SK-N-SH treated with all-trans-retinoic acid at 6 μM for 48 hours (cell line): ENCODE measurements around the gene ARAP2.

Experiments used
- GLIS3 ChIP-seq: fragments of 250-450 bp; sonication (Bioruptor Pico); IDR thresholded peaks from 2 replicates; pipeline ENCODE4 v1.5.0; 2020; ENCODE audit warnings: mild to moderate bottlenecking, moderate library complexity
- PATZ1 ChIP-seq: fragments of 250-450 bp; sonication (Bioruptor Pico); IDR thresholded peaks from 2 replicates; pipeline ENCODE4 v1.8.0; 2020; ENCODE audit warnings: mild to moderate bottlenecking, moderate library complexity, borderline replicate concordance
- ZFP3 ChIP-seq: fragments of 250-450 bp; sonication (Bioruptor Pico); IDR thresholded peaks from 2 replicates; pipeline ENCODE4 v1.5.0; 2020; ENCODE audit warnings: mild to moderate bottlenecking, moderate library complexity
- ZFP30 ChIP-seq: fragments of 450-650 bp; formaldehyde crosslinking; IDR thresholded peaks from 2 replicates; pipeline ENCODE4 v1.5.0; 2022; ENCODE audit warnings: mild to moderate bottlenecking, moderate library complexity
- ZNF565 ChIP-seq: fragments of 450-650 bp; formaldehyde crosslinking; conservative IDR thresholded peaks from 2 replicates; pipeline ENCODE4 v1.5.0; 2020; ENCODE audit warnings: low read depth, mild to moderate bottlenecking, moderate library complexity
- ZNF70 ChIP-seq: fragments of 450-650 bp; formaldehyde crosslinking; IDR thresholded peaks from 2 replicates; pipeline ENCODE4 v1.5.0; 2020; ENCODE audit warnings: mild to moderate bottlenecking, moderate library complexity

GRCh38 chr4:36251983-36252382 is 7.7 kb upstream of the ARAP2 start:
- no peak for TF ChIP-seq ZFP30 (CRISPR knock-in tag)
- no peak for TF ChIP-seq ZNF565 (CRISPR knock-in tag)
- no peak for TF ChIP-seq ZFP3
- no peak for TF ChIP-seq ZNF70
- no peak for TF ChIP-seq PATZ1 (CRISPR knock-in tag)
- TF ChIP-seq GLIS3, result no peak
